Neural progenitor cell (in vitro differentiated cells): ENCODE data around the gene C9orf72. TPM values are rescaled to one million over a fixed set of nuclear protein-coding genes. Genes with fewer than 3 reads are reported as not detected.

ENCODE experiments used
- DNase-seq: peaks from one replicate; pipeline ENCODE4 v3.0.0-alpha.2; 2016; ENCODE audit warnings: low spot score
- H2AFZ ChIP-seq: fragments of 200-600 bp; sonication (generic); replicated peaks from 2 replicates; pipeline ENCODE4 v1.6.1; 2016; ENCODE audit warnings: antibody characterized with exemption
- H3F3A ChIP-seq: fragments of 200-600 bp; sonication (generic); 2 replicates; pipeline ENCODE4 v1.6.1; 2016; ENCODE audit warnings: antibody characterized with exemption, low read depth
- H3K27ac ChIP-seq: fragments of 200-600 bp; sonication (generic); 2 replicates; pipeline ENCODE4 v1.5.1; 2016; ENCODE audit warnings: mild to moderate bottlenecking
- H3K27me3 ChIP-seq: fragments of 200-600 bp; sonication (generic); 2 replicates; pipeline ENCODE4 v1.6.1; 2016; ENCODE audit warnings: mild to moderate bottlenecking, moderate library complexity
- H3K36me3 ChIP-seq: fragments of 200-600 bp; sonication (generic); 2 replicates; pipeline ENCODE4 v1.5.1; 2016
- H3K4me1 ChIP-seq: fragments of 200-600 bp; sonication (generic); 2 replicates; pipeline ENCODE4 v1.6.1; 2016; ENCODE audit warnings: mixed run types
- H3K4me2 ChIP-seq: fragments of 200-600 bp; sonication (generic); 2 replicates; pipeline ENCODE4 v1.6.1; 2016
- H3K4me3 ChIP-seq: fragments of 200-600 bp; sonication (generic); 2 replicates; pipeline ENCODE4 v1.5.1; 2016
- H3K79me2 ChIP-seq: fragments of 200-600 bp; sonication (generic); 2 replicates; pipeline ENCODE4 v1.6.1; 2016; ENCODE audit warnings: low read depth
- H3K9ac ChIP-seq: fragments of 200-600 bp; sonication (generic); 2 replicates; pipeline ENCODE4 v1.6.1; 2016
- H3K9me3 ChIP-seq: fragments of 200-600 bp; sonication (generic); 2 replicates; pipeline ENCODE4 v1.5.1; 2016; ENCODE audit warnings: low read depth
- H4K20me1 ChIP-seq: fragments of 200-600 bp; sonication (generic); 2 replicates; pipeline ENCODE4 v1.6.1; 2016; ENCODE audit warnings: low read depth
- H3K27ac Mint-ChIP-seq: 3 replicates; pipeline ENCODE4 v1.8.0; 2021; ENCODE audit warnings: mixed read lengths
- H3K27me3 Mint-ChIP-seq: 2 replicates; pipeline ENCODE4 v1.8.0; 2022; ENCODE audit warnings: low read depth, mild to moderate bottlenecking, inconsistent platforms, moderate library complexity, mixed read lengths; ENCODE audit not compliant: insufficient read depth
- H3K36me3 Mint-ChIP-seq: 3 replicates; pipeline ENCODE4 v1.8.0; 2021; ENCODE audit warnings: mixed read lengths
- H3K4me1 Mint-ChIP-seq: 3 replicates; pipeline ENCODE4 v1.8.0; 2021; ENCODE audit warnings: mixed read lengths
- H3K4me3 Mint-ChIP-seq: 3 replicates; pipeline ENCODE4 v1.8.0; 2021; ENCODE audit warnings: mild to moderate bottlenecking, moderate library complexity, mixed read lengths
- H3K9me3 Mint-ChIP-seq: 3 replicates; pipeline ENCODE4 v1.8.0; 2020; ENCODE audit warnings: mixed read lengths
- CTCF ChIP-seq: fragments of 200-600 bp; sonication (generic); IDR thresholded peaks from 2 replicates; pipeline ENCODE4 v1.5.1; 2017; ENCODE audit warnings: antibody characterized with exemption, mild to moderate bottlenecking
- EZH2 ChIP-seq: fragments of 200-600 bp; sonication (generic); IDR thresholded peaks from 2 replicates; pipeline ENCODE4 v1.6.1; 2017; ENCODE audit warnings: antibody characterized with exemption, mild to moderate bottlenecking, moderate library complexity
- EZH2phosphoT487 ChIP-seq: fragments of 200-600 bp; sonication (generic); IDR thresholded peaks from 2 replicates; pipeline ENCODE4 v1.6.1; 2017; ENCODE audit warnings: antibody characterized with exemption
- total RNA-seq: library from RNA; depleted of rRNA; stranded (reverse); fragments of >200 nt; gene quantifications from 2 replicates; pipeline ENCODE4 v1.2.3, GENCODE V29; 2015; ENCODE audit warnings: low replicate concordance

C9orf72 gene
- total RNA-seq, 1 donor from 2014 or later: 107 TPM

GRCh38 chr9:27589462-27589861 lies 16.2 kb upstream of the C9orf72 start:
- Histone ChIP-seq H3K27ac (no peak overlapping the region), H3K9me3 (no peaks in the 10 kb centered on the region), H3K4me3 (no peak overlapping the region), H3K79me2 (no peaks in the 10 kb centered on the region), H2AFZ (peak overlapping the region; percentile 31), H3K36me3 (no peaks in the 10 kb centered on the region), H3K27me3 (no peaks in the 10 kb centered on the region), H3F3A (no peaks in the 10 kb centered on the region), H3K4me2 (no peak overlapping the region), H3K4me1 (peaks cover 4% of the 10 kb centered on the region), H4K20me1 (no peaks in the 10 kb centered on the region), H3K9ac (no peak overlapping the region)
- Mint-ChIP-seq H3K4me1 (no peaks in the 10 kb centered on the region), H3K9me3 (no peaks in the 10 kb centered on the region), H3K27ac (no peak overlapping the region), H3K36me3 (no peaks in the 10 kb centered on the region), H3K27me3 (no peaks in the 10 kb centered on the region), H3K4me3 (no peak overlapping the region)
- no peak for TF ChIP-seq EZH2
- TF ChIP-seq EZH2phosphoT487: no peak
- TF ChIP-seq CTCF: no peak
- no peak for DNase-seq

- TF ChIP-seq CTCF: no peak
- no peak for TF ChIP-seq EZH2phosphoT487
- TF ChIP-seq EZH2: no peak
- H2AFZ ChIP-seq: peak overlapping the region; percentile 40
- Mint-ChIP-seq H3K27ac (no peak overlapping the region), H3K27me3 (peaks cover 3% of the 10 kb centered on the region), H3K36me3 (no peaks in the 10 kb centered on the region), H3K4me3 (no peak overlapping the region), H3K4me1 (no peaks in the 10 kb centered on the region), H3K9me3 (no peaks in the 10 kb centered on the region)
- no peak overlapping the region for H3K27ac ChIP-seq
- H3K79me2 ChIP-seq: no peaks in the 10 kb centered on the region
- no peak overlapping the region for H3K9ac ChIP-seq
- no peaks in the 10 kb centered on the region for H3K27me3 ChIP-seq
- H3K4me2 ChIP-seq: no peak overlapping the region
- H3F3A ChIP-seq: no peaks in the 10 kb centered on the region
- no peaks in the 10 kb centered on the region for H3K36me3 ChIP-seq
- H3K9me3 ChIP-seq: no peaks in the 10 kb centered on the region
- H3K4me3 ChIP-seq: no peak overlapping the region
- H4K20me1 ChIP-seq: no peaks in the 10 kb centered on the region
- peaks cover 4% of the 10 kb centered on the region for H3K4me1 ChIP-seq
- no peak for DNase-seq
These were observed 13.0 kb upstream of the C9orf72 start for GRCh38 chr9:27586304-27586703.

- no peak for DNase-seq
- Histone ChIP-seq H3K36me3 (no peaks in the 10 kb centered on the region), H4K20me1 (no peaks in the 10 kb centered on the region), H3K79me2 (no peaks in the 10 kb centered on the region), H3K4me3 (no peak overlapping the region), H3K27me3 (no peaks in the 10 kb centered on the region), H3K27ac (no peak overlapping the region), H3K4me2 (no peak overlapping the region), H2AFZ (no peak overlapping the region), H3F3A (no peaks in the 10 kb centered on the region), H3K9ac (no peak overlapping the region), H3K9me3 (no peaks in the 10 kb centered on the region), H3K4me1 (peaks cover 4% of the 10 kb centered on the region)
- peaks cover 4% of the 10 kb centered on the region for H3K27me3 Mint-ChIP-seq
- no peaks in the 10 kb centered on the region for H3K9me3 Mint-ChIP-seq
- H3K4me1 Mint-ChIP-seq: no peaks in the 10 kb centered on the region
- H3K27ac Mint-ChIP-seq: no peak overlapping the region
- no peak overlapping the region for H3K4me3 Mint-ChIP-seq
- H3K36me3 Mint-ChIP-seq: no peaks in the 10 kb centered on the region
- TF ChIP-seq EZH2 (no peak), CTCF (no peak), EZH2phosphoT487 (no peak)
These were observed 11.7 kb upstream of the C9orf72 start for GRCh38 chr9:27584931-27585330.
